UCSD-AML1 (cell line): ENCODE data around the gene ADAM15.

ENCODE experiments used
- DNase-seq: peaks from one replicate; lab custom pipeline; 2025; ENCODE audit not compliant: unreplicated experiment; lab: John Stamatoyannopoulos, UW

ADAM15 gene

GRCh38 chr1:155029513-155030242 is 21.4 kb upstream of the ADAM15 start:
- DNase-seq = no peak

GRCh38 chr1:155030243-155030795 is 20.8 kb upstream of the ADAM15 start:
- no peak for DNase-seq

GRCh38 chr1:155030899-155031298 is 20.2 kb upstream of the ADAM15 start:
- DNase-seq = no peak

- DNase-seq = no peak
These were observed 18.2 kb upstream of the ADAM15 start for GRCh38 chr1:155032886-155033285.

- no peak for DNase-seq
These were observed 17.6 kb upstream of the ADAM15 start, which contains the start of the genes DCST1 and DCST2 for GRCh38 chr1:155033524-155033923. DCST1 (plus strand) TSS chr1:155033824; CDS start chr1:155034037, 213 bp downstream. DCST2 (minus strand) TSS chr1:155033781; CDS start chr1:155033701, 80 bp downstream.

- no peak for DNase-seq
These were observed 16.6 kb upstream of the ADAM15 start for GRCh38 chr1:155034318-155035208.

GRCh38 chr1:155035936-155036335 is 15.2 kb upstream of the ADAM15 start:
- no peak for DNase-seq

GRCh38 chr1:155037043-155037442 is 14.1 kb upstream of the ADAM15 start:
- peak; percentile 30 for DNase-seq

- no peak for DNase-seq
These were observed 13.2 kb upstream of the ADAM15 start for GRCh38 chr1:155037851-155038441.

- DNase-seq = no peak
These were observed 12.4 kb upstream of the ADAM15 start for GRCh38 chr1:155038602-155039307.

GRCh38 chr1:155039308-155039669 is 11.8 kb upstream of the ADAM15 start:
- DNase-seq = no peak

- no peak for DNase-seq
These were observed 10.6 kb upstream of the ADAM15 start for GRCh38 chr1:155040358-155041093.

GRCh38 chr1:155042789-155043188 is 8.3 kb upstream of the ADAM15 start:
- DNase-seq = no peak

GRCh38 chr1:155043301-155043702 is 7.8 kb upstream of the ADAM15 start:
- DNase-seq = no peak

- no peak for DNase-seq
These were observed 7.3 kb upstream of the ADAM15 start for GRCh38 chr1:155043793-155044192.

- DNase-seq = no peak
These were observed 6.8 kb upstream of the ADAM15 start for GRCh38 chr1:155044365-155044764.

GRCh38 chr1:155044812-155045657 is 6.1 kb upstream of the ADAM15 start:
- peak; percentile 80 for DNase-seq

GRCh38 chr1:155048449-155049334 is 2.4 kb upstream of the ADAM15 start:
- no peak for DNase-seq
